ENCODE data around the gene PROB1. TPM values are rescaled to one million over a fixed set of nuclear protein-coding genes. Genes with fewer than 3 reads are reported as not detected.
"Not testable (repeated sequence)": the region's sequence is repeated elsewhere in the genome, so short reads cannot be mapped to it uniquely, and the experiment has no call there.

PROB1 gene
- 5.2 TPM for polyA plus RNA-seq (2013)

GRCh38 chr5:139394654-139395566 lies at the start of gene PROB1:
TSS of gene PROB1 (minus strand) at chr5:139395104. CDS start at chr5:139395081, 23 bp downstream.
- POLR2A ChIA-PET = interaction anchor here (0.5 kb wide), 1 partner anchor 85 kb away, joined by 5 read pairs; no protein-coding TSS in a partner anchor
- 76% methylated on average over 71 of the region's 76 CpGs for WGBS (ENCODE audit: insufficient coverage)

GRCh38 chr5:139443831-139444453 lies 49.0 kb upstream of the PROB1 start:
- Histone ChIP-seq H3K36me3 (ENCODE audit: control insufficient read depth in 4 of 4, insufficient read depth in 4 of 4, low read length in 3 of 4) (no peaks in the 10 kb centered on the region), H3K4me1 (ENCODE audit: control extremely low read depth in 1 of 4, control insufficient read depth in 4 of 4, insufficient read depth in 4 of 4, low read length in 3 of 4) (peaks cover 8 to 33% (median 30%) of the 10 kb centered on the region in 4 experiments), H3K27ac (ENCODE audit: insufficient read depth in 1 of 2, low read depth in 1 of 2, low read length in 2 of 2, poor library complexity in 1 of 2, severe bottlenecking in 2 of 2) (no peak overlapping the region), H3K4me3 (ENCODE audit: control insufficient read depth in 1 of 7, extremely low read depth in 1 of 7, insufficient read depth in 4 of 7, low read depth in 2 of 7, low read length in 6 of 7) (peak overlapping the region in 1 of 7 experiments; percentile 11), H3K9me3 (ENCODE audit: control extremely low read depth in 1 of 5, control insufficient read depth in 4 of 5, insufficient read depth in 2 of 5, low read depth in 1 of 5, low read length in 4 of 5) (no peaks in the 10 kb centered on the region), H3K27me3 (replicated peaks in 2 of 5; ENCODE audit: control insufficient read depth in 4 of 5, insufficient read depth in 5 of 5, low read length in 4 of 5) (no peaks in the 10 kb centered on the region)
- 7% methylated on average over 2 of the region's 4 CpGs for WGBS (ENCODE audit: insufficient coverage)
- DNase-seq = peak in 2 of 3 donors; percentile 22 to 35
- ChIA-PET CTCF (interaction anchor here (0.9 to 2.9 kb wide), 11 partner anchors 8 to 61 kb away, joined by 3 to 11 read pairs (median 5); partner anchors contain the start of genes SMIM33 and STING1), POLR2A (interaction anchor here (0.6 to 1.8 kb wide), 5 partner anchors 20 to 204 kb away, joined by 3 to 15 read pairs (median 5); partner anchors contain the start of genes CXXC5 and STING1)

More at GRCh38 chr5:139394654-139395566, at the start of gene PROB1:
- no peak for DNase-seq
- Histone ChIP-seq H3K9me3 (ENCODE audit: control extremely low read depth in 1 of 5, control insufficient read depth in 4 of 5, insufficient read depth in 2 of 5, low read depth in 1 of 5, low read length in 4 of 5) (no peaks in the 10 kb centered on the region), H3K27me3 (replicated peaks in 2 of 5; ENCODE audit: control insufficient read depth in 4 of 5, insufficient read depth in 5 of 5, low read length in 4 of 5) (no peaks in the 10 kb centered on the region), H3K36me3 (ENCODE audit: control insufficient read depth in 4 of 4, insufficient read depth in 4 of 4, low read length in 3 of 4) (peaks cover 3 to 15% (median 6%) of the 10 kb centered on the region in 4 experiments), H3K27ac (ENCODE audit: insufficient read depth in 1 of 2, low read depth in 1 of 2, low read length in 2 of 2, poor library complexity in 1 of 2, severe bottlenecking in 2 of 2) (peak within 1 kb of the TSS in 1 of 2 experiments; percentile 49), H3K4me3 (ENCODE audit: control insufficient read depth in 1 of 7, extremely low read depth in 1 of 7, insufficient read depth in 4 of 7, low read depth in 2 of 7, low read length in 6 of 7) (peak within 1 kb of the TSS; percentile 47 to 81 (median 72)), H3K4me1 (ENCODE audit: control extremely low read depth in 1 of 4, control insufficient read depth in 4 of 4, insufficient read depth in 4 of 4, low read length in 3 of 4) (peaks cover 0 to 53% (median 47%) of the 10 kb centered on the region in 4 experiments)
- CTCF ChIA-PET = interaction anchor here (1.1 to 6.0 kb wide), 9 partner anchors 7 to 118 kb away, joined by 3 to 60 read pairs (median 4); partner anchors contain the start of gene SPATA24

- H3K9me3 ChIP-seq (ENCODE audit: control extremely low read depth in 1 of 5, control insufficient read depth in 4 of 5, insufficient read depth in 2 of 5, low read depth in 1 of 5, low read length in 4 of 5); DNase-seq; H3K27ac ChIP-seq (ENCODE audit: insufficient read depth in 1 of 2, low read depth in 1 of 2, low read length in 2 of 2, poor library complexity in 1 of 2, severe bottlenecking in 2 of 2); H3K4me3 ChIP-seq (ENCODE audit: control insufficient read depth in 1 of 7, extremely low read depth in 1 of 7, insufficient read depth in 4 of 7, low read depth in 2 of 7, low read length in 6 of 7); H3K36me3 ChIP-seq (ENCODE audit: control insufficient read depth in 4 of 4, insufficient read depth in 4 of 4, low read length in 3 of 4); POLR2A ChIA-PET; H3K27me3 ChIP-seq (replicated peaks in 2 of 5; ENCODE audit: control insufficient read depth in 4 of 5, insufficient read depth in 5 of 5, low read length in 4 of 5): not testable (repeated sequence)
- WGBS (ENCODE audit: insufficient coverage) = 98% methylated on average over 14 of the region's 17 CpGs
- peaks cover 8 to 40% (median 36%) of the 10 kb centered on the region in 4 experiments for H3K4me1 ChIP-seq (ENCODE audit: control extremely low read depth in 1 of 4, control insufficient read depth in 4 of 4, insufficient read depth in 4 of 4, low read length in 3 of 4)
- CTCF ChIA-PET = interaction anchor here (1.1 to 3.2 kb wide), 5 partner anchors 10 to 72 kb away, joined by 3 to 24 read pairs (median 5); partner anchors contain the start of gene SMIM33
Measured at GRCh38 chr5:139440416-139440815, 45.5 kb upstream of the PROB1 start.

- H3K27ac ChIP-seq (ENCODE audit: insufficient read depth in 1 of 2, low read depth in 1 of 2, low read length in 2 of 2, poor library complexity in 1 of 2, severe bottlenecking in 2 of 2) = peak within 1 kb of the TSS; percentile 81 to 91
- H3K4me3 ChIP-seq (ENCODE audit: control insufficient read depth in 1 of 7, extremely low read depth in 1 of 7, insufficient read depth in 4 of 7, low read depth in 2 of 7, low read length in 6 of 7) = peak within 1 kb of the TSS; percentile 71 to 91 (median 85)
- DNase-seq = peak; percentile 86 to 91 (median 89)
- H3K9me3 ChIP-seq (ENCODE audit: control extremely low read depth in 1 of 5, control insufficient read depth in 4 of 5, insufficient read depth in 2 of 5, low read depth in 1 of 5, low read length in 4 of 5) = no peaks in the 10 kb centered on the region
- peaks cover 0 to 16% (median 6%) of the 10 kb centered on the region in 4 experiments for H3K36me3 ChIP-seq (ENCODE audit: control insufficient read depth in 4 of 4, insufficient read depth in 4 of 4, low read length in 3 of 4)
- H3K27me3 ChIP-seq (replicated peaks in 2 of 5; ENCODE audit: control insufficient read depth in 4 of 5, insufficient read depth in 5 of 5, low read length in 4 of 5) = no peaks in the 10 kb centered on the region
- ChIA-PET CTCF (interaction anchor here (0.6 to 9.4 kb wide), 12 partner anchors 15 to 81 kb away, joined by 3 to 64 read pairs (median 7); partner anchors contain the start of gene STING1), POLR2A (interaction anchor here (0.9 to 1.5 kb wide), 6 partner anchors 10 to 125 kb away, joined by 3 to 8 read pairs (median 4); partner anchors contain the start of gene SMIM33)
- WGBS (ENCODE audit: insufficient coverage) = 4% methylated on average over 48 of the region's 49 CpGs
- peaks cover 8 to 38% (median 33%) of the 10 kb centered on the region in 4 experiments for H3K4me1 ChIP-seq (ENCODE audit: control extremely low read depth in 1 of 4, control insufficient read depth in 4 of 4, insufficient read depth in 4 of 4, low read length in 3 of 4)
Measured at GRCh38 chr5:139439013-139439903, 44.4 kb upstream of the PROB1 start, which contains the start of gene DNAJC18. TSS of gene DNAJC18 (minus strand) at chr5:139439525. CDS start at chr5:139439445, 80 bp downstream.

- H3K9me3 ChIP-seq (ENCODE audit: control extremely low read depth in 1 of 5, control insufficient read depth in 4 of 5, insufficient read depth in 2 of 5, low read depth in 1 of 5, low read length in 4 of 5) = no peaks in the 10 kb centered on the region
- H3K27me3 ChIP-seq (replicated peaks in 2 of 5; ENCODE audit: control insufficient read depth in 4 of 5, insufficient read depth in 5 of 5, low read length in 4 of 5) = no peaks in the 10 kb centered on the region
- 40% methylated on average over 7 of the region's 8 CpGs for WGBS (ENCODE audit: insufficient coverage)
- H3K4me3 ChIP-seq (ENCODE audit: control insufficient read depth in 1 of 7, extremely low read depth in 1 of 7, insufficient read depth in 4 of 7, low read depth in 2 of 7, low read length in 6 of 7) = peak overlapping the region in 6 of 7 experiments; percentile 53 to 91 (median 86)
- H3K36me3 ChIP-seq (ENCODE audit: control insufficient read depth in 4 of 4, insufficient read depth in 4 of 4, low read length in 3 of 4) = peaks cover 0 to 22% (median 8%) of the 10 kb centered on the region in 4 experiments
- H3K4me1 ChIP-seq (ENCODE audit: control extremely low read depth in 1 of 4, control insufficient read depth in 4 of 4, insufficient read depth in 4 of 4, low read length in 3 of 4) = peaks cover 2 to 32% (median 27%) of the 10 kb centered on the region in 4 experiments
- ChIA-PET CTCF (interaction anchor here (0.7 to 9.4 kb wide), 10 partner anchors 15 to 82 kb away, joined by 3 to 64 read pairs (median 9); partner anchors contain the start of gene STING1), POLR2A (interaction anchor here (0.9 to 1.5 kb wide), 5 partner anchors 9 to 125 kb away, joined by 3 to 8 read pairs (median 4); partner anchors contain the start of gene SMIM33)
- DNase-seq = no peak
- peak overlapping the region in 1 of 2 experiments; percentile 39 for H3K27ac ChIP-seq (ENCODE audit: insufficient read depth in 1 of 2, low read depth in 1 of 2, low read length in 2 of 2, poor library complexity in 1 of 2, severe bottlenecking in 2 of 2)
Measured at GRCh38 chr5:139438707-139439012, 43.8 kb upstream of the PROB1 start.

- WGBS (ENCODE audit: insufficient coverage) = 80% methylated on average over 1 of the region's 3 CpGs
- peaks cover 0 to 28% (median 10%) of the 10 kb centered on the region in 4 experiments for H3K36me3 ChIP-seq (ENCODE audit: control insufficient read depth in 4 of 4, insufficient read depth in 4 of 4, low read length in 3 of 4)
- ChIA-PET CTCF (interaction anchor here (0.6 to 9.4 kb wide), 8 partner anchors 9 to 78 kb away, joined by 3 to 64 read pairs (median 4); no protein-coding TSS in a partner anchor), POLR2A (interaction anchor here (0.6 kb wide), 1 partner anchor 79 kb away, joined by 4 read pairs; no protein-coding TSS in a partner anchor)
- DNase-seq = no peak
- no peaks in the 10 kb centered on the region for H3K9me3 ChIP-seq (ENCODE audit: control extremely low read depth in 1 of 5, control insufficient read depth in 4 of 5, insufficient read depth in 2 of 5, low read depth in 1 of 5, low read length in 4 of 5)
- H3K27ac ChIP-seq (ENCODE audit: insufficient read depth in 1 of 2, low read depth in 1 of 2, low read length in 2 of 2, poor library complexity in 1 of 2, severe bottlenecking in 2 of 2) = no peak overlapping the region
- H3K27me3 ChIP-seq (replicated peaks in 2 of 5; ENCODE audit: control insufficient read depth in 4 of 5, insufficient read depth in 5 of 5, low read length in 4 of 5) = no peaks in the 10 kb centered on the region
- H3K4me3 ChIP-seq (ENCODE audit: control insufficient read depth in 1 of 7, extremely low read depth in 1 of 7, insufficient read depth in 4 of 7, low read depth in 2 of 7, low read length in 6 of 7) = no peak overlapping the region
- peaks cover 2 to 14% (median 12%) of the 10 kb centered on the region in 4 experiments for H3K4me1 ChIP-seq (ENCODE audit: control extremely low read depth in 1 of 4, control insufficient read depth in 4 of 4, insufficient read depth in 4 of 4, low read length in 3 of 4)
Measured at GRCh38 chr5:139435676-139436075, 40.8 kb upstream of the PROB1 start.

Data from common myeloid progenitor, CD34-positive (primary cell).